Liver (tissue), 9 donors: ENCODE data around the gene SQOR. TPM values are rescaled to one million over a fixed set of nuclear protein-coding genes. Genes with fewer than 3 reads are reported as not detected.

Experiments
- DNase-seq: peaks from one replicate; pipeline ENCODE4 v3.0.0-alpha.2; 2017; ENCODE audit warnings: low spot score
- H3K27ac ChIP-seq, 2 donors: one replicate each; pipeline ENCODE4 v1.7.0; 2013; ENCODE audit warnings: inconsistent platforms in 2 of 2, low read length in 2 of 2, control low read depth in 1 of 2, low read depth in 1 of 2, mild to moderate bottlenecking in 1 of 2
- H3K27me3 ChIP-seq, 4 donors: one replicate each; pipeline versions ENCODE4 v1.6.1 to v1.7.0; 2013; ENCODE audit warnings: low read length in 3 of 4, inconsistent platforms in 1 of 4, mild to moderate bottlenecking in 1 of 4, moderate library complexity in 1 of 4; ENCODE audit not compliant: control insufficient read depth in 4 of 4, insufficient read depth in 4 of 4
- H3K36me3 ChIP-seq, 4 donors: one replicate each; pipeline versions ENCODE4 v1.6.1 to v1.7.0; 2013; ENCODE audit warnings: low read length in 3 of 4, mild to moderate bottlenecking in 3 of 4, low read depth in 1 of 4, moderate library complexity in 1 of 4; ENCODE audit not compliant: control insufficient read depth in 4 of 4, insufficient read depth in 3 of 4
- H3K4me1 ChIP-seq, 4 donors: one replicate each; pipeline versions ENCODE4 v1.6.1 to v1.7.0; 2013; ENCODE audit warnings: low read length in 3 of 4, mild to moderate bottlenecking in 3 of 4, moderate library complexity in 1 of 4; ENCODE audit not compliant: control insufficient read depth in 4 of 4, insufficient read depth in 4 of 4
- H3K4me3 ChIP-seq, 3 donors: one replicate each; pipeline versions ENCODE4 v1.6.1 to v1.7.0; 2013; ENCODE audit warnings: low read length in 3 of 3, control low read depth in 1 of 3, low read depth in 1 of 3, mild to moderate bottlenecking in 1 of 3
- H3K9ac ChIP-seq, 2 donors: one replicate each; pipeline ENCODE4 v1.7.0; 2013; ENCODE audit warnings: low read length in 2 of 2, mild to moderate bottlenecking in 2 of 2, moderate library complexity in 2 of 2, control low read depth in 1 of 2, low read depth in 1 of 2
- H3K9me3 ChIP-seq, 4 donors: one replicate each; pipeline versions ENCODE4 v1.6.1 to v1.7.0; 2013; ENCODE audit warnings: low read length in 3 of 4; ENCODE audit not compliant: control insufficient read depth in 4 of 4
- CTCF ChIP-seq: fragments of 150-350 bp; IDR thresholded peaks from 2 replicates; pipeline ENCODE4 v1.5.1; 2017; ENCODE audit warnings: improper control_type of control experiment, low read depth, low read length; ENCODE audit not compliant: missing input control
- EGR1 ChIP-seq, 2 donors: IDR thresholded peaks; 2 replicates each; pipeline ENCODE4 v1.6.1; 2016 to 2018; ENCODE audit warnings: antibody characterized with exemption in 2 of 2, low read depth in 2 of 2
- FOXA1 ChIP-seq: IDR thresholded peaks from 2 replicates; pipeline ENCODE4 v1.6.1; 2016; ENCODE audit warnings: antibody characterized with exemption
- FOXA2 ChIP-seq: IDR thresholded peaks from 2 replicates; pipeline ENCODE4 v1.6.1; 2016; ENCODE audit warnings: antibody characterized with exemption
- GABPA ChIP-seq, 2 donors: IDR thresholded peaks in 1 of 2; conservative IDR thresholded peaks in 1 of 2; 2 replicates each; pipeline ENCODE4 v1.6.1; 2016; ENCODE audit warnings: antibody characterized with exemption in 2 of 2, mild to moderate bottlenecking in 1 of 2, moderate library complexity in 1 of 2
- HNF4A ChIP-seq, 2 donors: conservative IDR thresholded peaks; 2 replicates each; pipeline ENCODE4 v1.6.1; 2016; ENCODE audit warnings: antibody characterized with exemption in 2 of 2, mild to moderate bottlenecking in 2 of 2
- HNF4G ChIP-seq: IDR thresholded peaks from 2 replicates; pipeline ENCODE4 v1.6.1; 2016; ENCODE audit warnings: antibody characterized with exemption
- JUND ChIP-seq, 2 donors: IDR thresholded peaks; 2 replicates each; pipeline ENCODE4 v1.6.1; 2016; ENCODE audit warnings: antibody characterized with exemption in 2 of 2
- NR2F2 ChIP-seq: IDR thresholded peaks from 2 replicates; pipeline ENCODE4 v1.6.1; 2016; ENCODE audit warnings: antibody characterized with exemption
- RAD21 ChIP-seq, 2 donors: IDR thresholded peaks; 2 replicates each; pipeline ENCODE4 v1.6.1; 2016; ENCODE audit warnings: antibody characterized with exemption in 2 of 2, mild to moderate bottlenecking in 2 of 2
- REST ChIP-seq: IDR thresholded peaks from 2 replicates; pipeline ENCODE4 v1.6.1; 2016; ENCODE audit warnings: antibody characterized with exemption, mild to moderate bottlenecking
- RXRA ChIP-seq, 2 donors: IDR thresholded peaks; 2 replicates each; pipeline ENCODE4 v1.6.1; 2017 to 2018; ENCODE audit warnings: antibody characterized with exemption in 2 of 2, mild to moderate bottlenecking in 1 of 2
- SP1 ChIP-seq: IDR thresholded peaks from 2 replicates; pipeline ENCODE4 v1.6.1; 2018; ENCODE audit warnings: antibody characterized with exemption, mild to moderate bottlenecking
- TAF1 ChIP-seq: conservative IDR thresholded peaks from 2 replicates; pipeline ENCODE4 v1.6.1; 2016; ENCODE audit warnings: antibody characterized with exemption, mild to moderate bottlenecking
- YY1 ChIP-seq: IDR thresholded peaks from 2 replicates; pipeline ENCODE4 v1.6.1; 2016; ENCODE audit warnings: antibody characterized with exemption, mild to moderate bottlenecking
- ZBTB33 ChIP-seq: IDR thresholded peaks from 2 replicates; pipeline ENCODE4 v1.6.1; 2016; ENCODE audit warnings: antibody characterized with exemption
- WGBS: extraction: QIAGEN DNeasy Blood & Tissue Kit; methylation state at CpG from one replicate; pipeline ENCODE4 v1.1.7; 2013; 5-methylcytosine and 5-hydroxymethylcytosine counted together
- polyA plus RNA-seq, 2 donors: library from polyadenylated mRNA; stranded (reverse) in 1 of 2; unstranded in 1 of 2; fragments of 200-250 nt in 1 of 2; fragments of >200 nt in 1 of 2; fragmentation: Nextera tagmentation in 1 of 2; extraction: Ambion mirVana in 1 of 2; gene quantifications; one replicate each; pipeline versions ENCODE4 v1.2.1 to v1.2.3, GENCODE V29; 2013 to 2015
- total RNA-seq, 2 donors: library from RNA; depleted of rRNA; stranded (reverse); fragments of >200 nt; gene quantifications; one replicate each; pipeline ENCODE4 v1.2.3, GENCODE V29; 2014
- TF ChIP-seq, protein P1 (sequence below): IDR thresholded peaks from 2 replicates; pipeline ENCODE4 v1.6.1; 2016; ENCODE audit warnings: antibody characterized with exemption
- TF ChIP-seq, protein P2 (sequence below): IDR thresholded peaks from 2 replicates; pipeline ENCODE4 v1.6.1; 2016; ENCODE audit warnings: antibody characterized with exemption
- donor health status: healthy.
- donor health status: healthy.
- donor health status: healthy.
- donor health status: healthy.
- donor health status: healthy.

Gene SQOR
- total and polyA plus RNA-seq, 4 donors: 29.6 to 41.7 (median 35.1) TPM

- no peak for DNase-seq
- 59% methylated on average over 13 of the region's 13 CpGs for WGBS
- Histone ChIP-seq H3K9ac (no peak overlapping the region), H3K4me3 (no peak overlapping the region), H3K27ac (no peak overlapping the region), H3K9me3 (no peaks in the 10 kb centered on the region), H3K27me3 (no peaks in the 10 kb centered on the region), H3K4me1 (peaks cover 2 to 16% (median 5%) of the 10 kb centered on the region in 4 donors), H3K36me3 (no peaks in the 10 kb centered on the region)
- TF ChIP-seq, protein P1, sequence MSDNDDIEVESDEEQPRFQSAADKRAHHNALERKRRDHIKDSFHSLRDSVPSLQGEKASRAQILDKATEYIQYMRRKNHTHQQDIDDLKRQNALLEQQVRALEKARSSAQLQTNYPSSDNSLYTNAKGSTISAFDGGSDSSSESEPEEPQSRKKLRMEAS: no peak
- TF ChIP-seq SP1: no peak
- no peak for TF ChIP-seq JUND (IDR thresholded peaks at IDR 0.05)
- TF ChIP-seq EGR1 (IDR thresholded peaks at IDR 0.05; ENCODE audit: low read depth in 2 of 2): no peak
- TF ChIP-seq FOXA1: no peak
- no peak for TF ChIP-seq CTCF
- no peak for TF ChIP-seq ZBTB33
- no peak for TF ChIP-seq YY1
- TF ChIP-seq RAD21 (IDR thresholded peaks at IDR 0.05): no peak
- no peak for TF ChIP-seq HNF4A (conservative IDR thresholded peaks at IDR 0.05)
- TF ChIP-seq RXRA (IDR thresholded peaks at IDR 0.05): no peak
- TF ChIP-seq NR2F2: no peak
- no peak for TF ChIP-seq REST
- no peak for TF ChIP-seq TAF1
- no peak for TF ChIP-seq FOXA2
- TF ChIP-seq, protein P2, sequence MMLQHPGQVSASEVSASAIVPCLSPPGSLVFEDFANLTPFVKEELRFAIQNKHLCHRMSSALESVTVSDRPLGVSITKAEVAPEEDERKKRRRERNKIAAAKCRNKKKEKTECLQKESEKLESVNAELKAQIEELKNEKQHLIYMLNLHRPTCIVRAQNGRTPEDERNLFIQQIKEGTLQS: no peak
- TF ChIP-seq HNF4G: no peak
- no peak for TF ChIP-seq GABPA (IDR thresholded peaks at IDR 0.05 in 1 of 2, conservative IDR thresholded peaks at IDR 0.05 in 1 of 2)
Observed at GRCh38 chr15:45703670-45704328, 69.0 kb downstream of the SQOR start.
